HG02981 (cell line): ENCODE data around the gene GP9.
A peak's percentile ranks its signal among the peaks of the same experiment; 100 is the strongest.
"Not testable (repeated sequence)": the region's sequence is repeated elsewhere in the genome, so short reads cannot be mapped to it uniquely, and the experiment has no call there.

ENCODE experiments used
- ATAC-seq: cut with Tn5 transposase; IDR thresholded peaks from one replicate; pipeline ENCODE4 v1.9.1; 2021; ENCODE audit warnings: mild to moderate bottlenecking, moderate library complexity; ENCODE audit not compliant: unreplicated experiment

GP9 gene

DNA sequence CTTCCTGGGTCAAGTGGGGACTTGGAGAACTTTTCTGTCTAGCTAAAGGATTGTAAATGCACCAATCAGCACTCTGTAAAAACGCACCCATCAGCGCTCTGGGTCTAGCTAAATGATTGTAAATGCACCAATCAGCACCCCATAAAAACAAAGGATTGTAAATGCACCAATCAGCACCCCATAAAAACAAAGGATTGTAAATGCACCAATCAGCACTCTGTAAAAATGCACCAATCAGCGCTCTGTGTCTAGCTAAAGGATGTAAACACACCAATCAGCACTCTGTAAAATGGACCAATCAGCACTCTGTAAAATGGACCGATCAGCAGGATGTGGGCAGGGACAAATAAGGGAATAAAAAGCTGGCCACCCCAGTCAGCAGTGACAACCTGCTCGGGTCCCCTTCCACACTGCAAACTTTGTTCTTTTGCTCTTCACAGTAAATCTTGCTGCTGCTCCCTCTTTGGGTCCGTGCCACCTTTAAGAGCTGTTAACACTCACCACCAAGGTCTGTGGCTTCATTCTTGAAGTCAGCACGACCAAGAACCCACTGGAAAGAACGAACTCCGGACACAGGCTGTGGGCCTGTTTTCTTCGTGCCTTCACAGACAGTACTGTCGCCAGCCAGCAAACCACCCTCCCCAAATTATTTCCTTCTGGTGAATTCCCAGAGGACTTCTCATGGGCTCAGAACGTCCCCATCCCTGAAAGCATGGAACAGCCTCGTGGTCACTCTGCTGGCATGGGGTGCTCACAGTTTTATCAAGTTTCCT, 8.9 kb downstream of the GP9 start:
- not testable (repeated sequence) for ATAC-seq

- no peak for ATAC-seq
Observed at GRCh38 chr3:129070086-129070885, 9.7 kb downstream of the GP9 start.

DNA sequence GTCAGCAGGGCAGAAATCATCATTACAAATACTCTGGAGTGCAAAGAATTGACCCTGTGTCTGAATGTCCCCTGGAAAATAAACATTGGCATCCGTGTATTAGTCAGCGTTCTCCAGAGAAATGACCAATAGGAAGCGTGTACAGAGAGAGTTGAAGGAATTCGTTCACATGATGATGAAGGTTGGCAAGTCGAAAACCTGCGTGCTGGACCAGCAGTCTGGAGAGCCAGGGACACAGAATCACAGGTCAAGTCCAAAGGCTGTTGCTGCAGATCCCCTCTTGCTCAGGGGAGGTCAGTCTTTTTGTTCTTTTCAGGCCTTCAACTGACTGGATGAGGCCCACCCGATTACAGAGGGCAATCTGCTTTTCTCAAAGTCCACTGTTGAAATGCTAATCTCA, 16.6 kb downstream of the GP9 start:
- no peak for ATAC-seq

GRCh38 chr3:129078510-129078909, 17.9 kb downstream of the GP9 start:
- ATAC-seq = no peak

- no peak for ATAC-seq
Observed at GRCh38 chr3:129081503-129081902, 20.9 kb downstream of the GP9 start.

GRCh38 chr3:129082026-129082425, 21.4 kb downstream of the GP9 start:
- no peak for ATAC-seq

GRCh38 chr3:129084501-129084900, 23.9 kb downstream of the GP9 start:
- ATAC-seq = no peak

DNA sequence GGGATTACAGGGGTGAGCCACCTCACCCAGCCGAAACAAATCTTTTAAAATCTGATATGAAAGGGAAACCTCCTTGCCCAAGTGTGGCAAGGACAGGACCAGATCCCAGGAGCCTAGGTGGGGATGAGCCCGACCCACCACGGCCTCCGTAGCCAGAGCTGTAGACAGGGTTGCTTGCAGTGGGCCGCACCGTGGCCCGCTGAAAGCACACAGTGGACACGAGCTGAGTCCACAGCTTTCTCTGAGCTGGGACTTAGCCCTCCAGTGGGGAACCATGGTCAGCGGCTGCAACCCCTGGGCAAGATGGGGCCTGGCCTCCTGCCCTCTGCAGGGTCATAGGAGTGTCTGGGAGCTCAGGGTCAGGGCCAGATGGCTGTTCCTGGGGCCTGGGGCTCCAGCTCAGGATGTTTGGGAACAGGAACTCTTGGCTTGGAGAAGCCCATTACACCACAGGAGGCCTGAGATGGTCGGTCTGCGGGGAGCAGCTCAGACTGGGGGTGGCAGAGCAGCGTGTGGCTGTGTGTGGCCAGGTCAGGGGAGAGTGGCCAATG, 24.7 kb downstream of the GP9 start:
- no peak for ATAC-seq

- ATAC-seq = no peak
Observed at GRCh38 chr3:129085818-129086217, 25.2 kb downstream of the GP9 start.

DNA sequence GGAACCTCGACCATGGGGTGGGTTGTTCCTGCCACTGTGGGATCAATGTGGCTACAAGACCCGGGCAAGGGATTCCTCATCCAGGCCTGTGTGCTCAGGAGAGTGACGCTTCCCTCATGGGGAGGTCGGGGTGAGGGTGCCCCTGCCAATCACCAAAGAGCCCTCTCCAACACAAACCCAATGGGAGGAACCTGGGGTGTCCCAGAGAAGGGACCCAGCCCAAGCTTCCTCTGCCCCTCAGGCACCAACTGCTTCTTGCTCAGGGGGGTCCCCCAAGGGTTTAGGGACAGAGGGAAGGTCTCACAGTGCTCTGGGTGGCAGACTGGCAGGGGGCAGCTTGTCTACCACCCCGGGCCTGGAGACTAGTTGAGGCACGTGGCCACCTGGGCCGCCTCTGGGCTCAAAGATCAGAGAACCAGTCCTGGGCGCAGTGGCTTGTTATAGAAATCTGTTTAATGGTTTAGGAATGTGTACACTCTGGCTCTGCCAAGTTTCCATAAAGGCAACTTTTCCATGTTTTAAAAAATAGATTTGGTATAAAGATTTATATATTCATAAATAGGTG, 26.6 kb downstream of the GP9 start:
- no peak for ATAC-seq

DNA sequence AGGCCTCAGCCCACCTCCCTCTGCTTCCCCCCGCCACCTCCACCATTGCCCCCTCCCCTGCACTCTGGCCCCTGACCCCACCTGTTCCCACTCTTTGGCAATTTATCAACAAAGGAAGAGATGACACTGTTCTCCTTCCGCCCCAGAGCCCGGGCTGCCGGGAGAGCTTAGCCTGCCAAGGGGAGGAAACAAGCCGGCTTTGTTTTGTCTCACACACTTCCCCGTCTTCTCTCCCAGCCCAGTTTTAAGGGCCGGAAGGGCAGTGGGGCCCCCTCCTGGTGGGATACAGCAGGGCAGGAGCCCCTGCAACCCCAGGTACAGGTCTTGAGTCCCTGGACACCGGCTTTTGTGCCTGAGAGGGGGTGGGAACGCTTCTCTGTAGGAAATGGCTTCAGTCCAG, 27.3 kb downstream of the GP9 start:
- peak; percentile 66 for ATAC-seq

DNA sequence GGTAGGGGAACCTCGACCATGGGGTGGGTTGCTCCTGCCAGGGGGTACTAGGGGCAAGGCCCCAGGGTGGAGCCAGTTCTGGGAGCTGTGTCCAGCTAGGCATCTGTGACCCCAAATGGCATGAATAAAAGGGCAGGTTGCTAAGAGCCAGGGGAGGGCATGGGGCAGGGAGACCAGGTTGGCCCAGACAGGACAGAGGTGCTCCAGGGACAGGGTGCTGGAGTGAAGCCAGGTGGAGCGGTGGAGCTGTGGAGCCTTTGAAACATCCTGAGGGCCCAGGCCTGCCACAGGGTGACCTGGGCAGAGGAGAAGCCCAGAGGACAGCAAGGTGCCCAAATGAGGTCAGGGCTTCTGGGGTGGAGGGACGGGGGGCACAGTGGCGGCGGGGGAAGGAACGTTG, 27.7 kb downstream of the GP9 start:
- not testable (repeated sequence) for ATAC-seq

- ATAC-seq = no peak
Observed at GRCh38 chr3:129095285-129095684, 34.7 kb downstream of the GP9 start.

DNA sequence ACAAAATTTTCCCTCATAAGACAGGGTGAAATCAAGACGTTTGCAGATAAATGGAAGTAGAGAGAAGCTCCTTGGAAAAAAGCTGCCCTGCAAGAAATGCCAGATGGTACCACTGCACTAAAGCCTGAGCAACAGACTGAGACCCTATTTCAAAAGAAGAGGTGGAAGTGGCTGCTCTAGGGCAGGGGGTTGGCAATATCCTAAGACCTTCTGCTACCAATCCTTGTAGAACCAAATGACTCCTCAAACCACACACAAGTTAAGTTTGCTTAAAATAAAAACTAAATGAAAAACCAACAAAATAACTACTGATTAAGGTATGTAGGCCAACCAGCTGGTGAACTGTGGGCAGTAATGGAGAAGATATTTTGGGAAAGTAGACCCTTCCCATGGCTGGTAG, 39.7 kb downstream of the GP9 start:
- no peak for ATAC-seq

GRCh38 chr3:129101370-129102138, 41.0 kb downstream of the GP9 start:
- ATAC-seq = no peak

DNA sequence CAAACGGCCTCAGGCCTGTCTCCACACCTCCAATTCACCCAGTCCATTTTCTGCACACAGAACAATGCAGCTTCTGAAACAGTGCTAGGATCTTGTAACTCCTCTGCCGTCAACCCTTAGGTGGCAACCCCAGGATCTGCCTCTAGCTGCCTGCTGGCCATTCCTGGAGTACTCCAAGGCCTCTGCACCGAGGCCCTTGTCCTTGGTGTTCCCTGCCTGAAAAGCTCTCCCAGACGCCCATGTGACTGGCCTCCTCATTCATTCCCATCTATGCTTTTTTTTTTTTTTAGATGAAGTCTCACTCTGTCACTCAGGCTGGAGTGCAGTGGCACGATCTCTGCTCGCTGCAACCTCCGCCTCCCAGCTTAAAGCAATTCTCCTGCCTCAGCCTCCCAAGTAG, 42.7 kb downstream of the GP9 start:
- ATAC-seq = no peak

DNA sequence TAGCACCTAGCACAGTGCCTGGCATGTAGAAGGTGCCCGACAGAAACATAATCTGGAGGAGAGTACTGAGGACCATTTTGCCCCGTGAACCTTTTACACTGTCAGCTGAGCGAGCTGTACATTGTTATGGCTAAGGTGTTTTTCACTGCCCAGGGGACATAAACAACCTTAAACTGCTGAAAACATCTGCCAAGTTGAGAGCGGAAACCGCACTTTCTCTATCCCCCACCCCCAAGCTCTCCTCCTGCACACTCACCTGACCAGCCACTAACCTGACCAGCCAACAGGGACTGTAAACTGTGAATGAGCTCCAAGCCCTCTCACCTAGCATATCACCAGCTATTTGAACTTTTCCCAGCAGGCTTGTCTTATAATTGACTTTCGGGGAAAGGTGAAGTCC, 43.5 kb downstream of the GP9 start:
- ATAC-seq = no peak

GRCh38 chr3:129104498-129105079, 44.0 kb downstream of the GP9 start:
- ATAC-seq = no peak

DNA sequence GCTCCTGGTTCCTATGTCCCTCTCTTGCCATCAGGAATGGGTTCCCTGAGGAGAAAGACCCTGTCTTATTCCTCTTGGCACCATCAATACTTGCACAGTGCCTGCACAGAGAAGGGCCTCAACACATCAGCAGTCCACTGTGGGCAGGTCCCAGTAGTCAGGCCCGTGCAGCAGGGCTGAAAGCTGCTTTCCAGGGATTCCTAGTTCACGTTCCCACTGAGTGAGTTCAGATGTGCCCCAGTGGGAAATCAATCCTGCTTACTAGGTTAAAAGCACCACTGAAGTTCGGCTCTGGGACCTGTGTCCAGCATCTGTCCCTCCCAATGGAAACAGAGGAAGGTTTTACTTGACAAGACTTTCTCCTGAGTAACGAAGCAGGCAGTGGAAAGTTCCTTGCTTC, 45.3 kb downstream of the GP9 start:
- ATAC-seq = no peak

- ATAC-seq = no peak
Observed at GRCh38 chr3:129106320-129106719, 45.7 kb downstream of the GP9 start.
